HG03175 (cell line): ENCODE measurements around the gene CD8A.
A peak's percentile ranks its signal among the peaks of the same experiment; 100 is the strongest.

ENCODE experiments used
- ATAC-seq: cut with Tn5 transposase; IDR thresholded peaks from one replicate; pipeline ENCODE4 v1.9.1; 2021; ENCODE audit warnings: mild to moderate bottlenecking, moderate library complexity; ENCODE audit not compliant: unreplicated experiment

CD8A gene

GRCh38 chr2:86781363-86781762, 9.3 kb downstream of the CD8A start:
- ATAC-seq = no peak

DNA sequence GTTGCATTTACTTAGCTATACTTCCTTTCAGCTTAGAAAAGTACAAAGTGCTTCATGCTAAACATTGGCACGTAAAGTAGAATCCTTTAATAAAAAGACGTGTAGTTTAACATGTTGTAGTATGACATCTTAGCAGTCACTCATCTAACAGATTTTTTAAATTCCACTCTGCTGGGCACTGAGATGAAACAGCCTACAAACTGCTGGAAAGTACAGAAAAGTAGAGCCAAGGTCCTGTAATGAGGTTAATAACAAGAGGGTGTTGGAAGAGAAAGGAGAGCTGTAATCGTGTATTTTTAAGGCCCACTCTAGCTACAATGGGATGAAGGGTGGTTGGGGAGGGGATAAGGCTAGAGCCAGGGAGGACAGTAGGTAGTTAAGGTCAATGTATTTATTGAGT, 10.7 kb downstream of the CD8A start:
- ATAC-seq = no peak

GRCh38 chr2:86778957-86779356, 11.8 kb downstream of the CD8A start:
- ATAC-seq = no peak

- no peak for ATAC-seq
These were observed 14.2 kb downstream of the CD8A start for GRCh38 chr2:86776532-86776931.

DNA sequence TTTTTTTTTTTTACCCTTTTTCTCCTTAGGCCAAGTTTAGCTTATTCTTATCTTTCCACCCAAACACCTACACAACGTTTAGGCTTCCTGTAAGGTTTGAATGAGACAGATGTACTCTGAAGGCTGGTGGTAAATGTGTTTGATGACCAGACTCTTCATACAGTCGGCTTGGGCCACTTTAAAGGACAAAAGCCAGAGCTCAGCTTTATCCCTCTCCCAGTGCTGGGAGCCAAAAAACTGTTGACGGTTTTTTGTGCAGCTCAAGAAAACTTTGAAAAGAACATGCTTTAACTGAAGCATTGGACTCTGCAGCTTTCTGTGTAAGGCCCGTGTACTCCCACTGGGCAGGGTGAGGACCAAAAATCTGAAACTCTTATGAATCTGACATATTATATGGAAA, 15.4 kb downstream of the CD8A start:
- ATAC-seq = no peak

- ATAC-seq = no peak
These were observed 15.9 kb downstream of the CD8A start for GRCh38 chr2:86774862-86775261.

DNA sequence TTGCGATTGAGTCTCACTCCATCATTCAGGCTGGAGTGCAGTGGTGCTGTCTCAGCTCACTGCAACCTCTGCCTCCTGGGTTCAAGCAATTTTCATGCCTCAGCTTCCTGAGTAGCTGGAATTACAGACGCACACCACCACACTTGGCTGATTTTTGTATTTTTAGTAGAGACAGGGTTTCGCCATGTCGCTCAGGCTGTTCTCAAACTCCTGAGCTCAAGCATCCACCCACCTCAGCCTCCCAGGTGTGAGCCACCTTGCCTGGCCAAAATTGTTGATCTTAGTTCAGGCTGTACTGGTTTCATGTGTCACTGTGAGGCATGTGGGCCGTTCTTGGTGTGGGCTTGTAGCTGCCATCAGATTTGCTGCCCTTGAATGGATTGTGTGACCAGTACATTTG, 18.1 kb downstream of the CD8A start:
- no peak for ATAC-seq

- no peak for ATAC-seq
These were observed 19.9 kb downstream of the CD8A start for GRCh38 chr2:86770816-86771301.

DNA sequence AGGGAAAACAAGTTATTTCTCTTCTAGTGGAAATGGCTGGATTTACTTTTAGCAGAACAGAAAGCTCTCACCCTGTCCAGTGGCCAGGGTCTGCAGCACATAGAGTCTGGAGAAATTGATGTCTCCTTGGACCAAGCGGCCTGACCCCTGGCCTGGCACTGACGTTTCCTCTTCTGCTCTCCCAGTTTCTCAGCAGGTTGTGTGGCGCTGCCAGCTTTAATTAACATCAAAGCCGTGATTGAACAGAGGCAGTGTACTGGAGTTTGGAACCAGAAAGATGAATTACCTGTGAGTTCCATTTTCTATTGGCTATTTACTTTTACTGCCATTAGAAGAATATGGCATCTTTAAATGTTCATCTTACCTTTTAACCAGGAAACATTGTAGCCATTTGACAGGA, 20.9 kb downstream of the CD8A start:
- ATAC-seq = no peak

- no peak for ATAC-seq
These were observed 22.3 kb downstream of the CD8A start for GRCh38 chr2:86768189-86768949.

DNA sequence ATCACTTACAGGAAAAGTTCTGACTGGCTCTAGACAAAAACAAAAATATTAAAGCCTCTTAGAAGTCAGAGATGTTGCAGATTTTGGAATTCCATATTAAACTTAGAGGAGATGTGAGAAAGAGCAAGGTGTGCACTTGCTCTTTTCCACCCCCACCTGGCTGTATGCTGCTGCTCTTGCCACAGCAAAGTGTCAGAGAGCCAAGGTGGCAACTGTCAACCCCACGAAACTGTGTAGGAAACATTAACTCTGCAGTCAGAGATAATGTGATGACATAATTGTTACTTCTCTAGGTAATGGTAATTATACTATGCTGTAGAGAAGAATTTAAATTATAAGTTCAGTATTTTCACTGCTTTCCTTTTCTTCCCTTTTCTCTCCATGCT, 25.4 kb downstream of the CD8A start:
- ATAC-seq = no peak

DNA sequence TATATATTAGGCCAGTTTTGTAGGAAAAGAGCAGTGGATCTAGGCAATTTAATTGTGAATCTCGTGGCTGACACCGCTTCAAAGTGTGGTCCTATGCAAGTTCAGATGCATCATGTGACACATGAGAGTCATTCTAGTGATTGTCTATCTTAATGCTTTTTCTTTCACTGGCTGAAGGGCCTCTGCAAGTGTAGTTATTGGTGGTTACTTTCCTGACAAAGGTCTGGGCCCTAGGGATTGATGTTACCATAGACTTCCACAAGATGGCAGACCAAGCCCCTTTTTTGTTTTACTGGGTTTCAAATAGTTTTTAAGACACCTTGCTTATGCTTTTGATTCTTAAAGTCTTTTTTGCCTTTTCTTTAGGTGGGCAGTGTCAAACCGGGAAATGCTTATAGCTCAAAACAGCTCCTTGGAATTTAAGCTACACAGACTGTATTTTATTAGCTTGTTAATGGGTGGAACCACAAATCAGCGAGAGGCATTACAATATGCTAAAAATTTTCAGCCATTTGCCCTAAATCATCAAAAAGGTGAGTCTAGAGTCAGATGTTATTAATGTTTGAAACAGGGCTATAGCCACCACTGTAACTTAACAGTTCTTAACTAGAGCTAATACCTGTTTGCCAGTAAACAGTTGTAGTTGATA, 25.9 kb downstream of the CD8A start:
- peak; percentile 50 for ATAC-seq

- no peak for ATAC-seq
These were observed 30.3 kb downstream of the CD8A start for GRCh38 chr2:86760371-86760770.

DNA sequence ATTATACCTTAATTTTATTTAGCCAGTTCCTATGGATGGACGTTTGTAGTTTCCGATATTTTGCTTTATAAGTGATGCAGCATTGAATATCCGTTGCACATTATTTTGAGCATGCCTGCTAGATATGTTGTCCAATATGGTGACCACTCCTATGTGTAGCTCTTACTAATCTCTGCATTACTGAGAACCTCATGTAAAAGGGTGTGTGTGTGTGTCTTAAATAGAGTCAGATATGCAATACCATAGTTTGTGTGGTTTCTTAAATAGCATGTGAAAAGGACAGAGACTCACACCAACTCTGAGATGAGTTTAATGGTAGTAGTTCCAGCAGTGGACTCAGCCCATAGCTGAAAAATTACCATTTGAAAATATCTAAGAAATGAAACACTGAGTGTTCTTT, 32.3 kb downstream of the CD8A start:
- ATAC-seq = no peak

DNA sequence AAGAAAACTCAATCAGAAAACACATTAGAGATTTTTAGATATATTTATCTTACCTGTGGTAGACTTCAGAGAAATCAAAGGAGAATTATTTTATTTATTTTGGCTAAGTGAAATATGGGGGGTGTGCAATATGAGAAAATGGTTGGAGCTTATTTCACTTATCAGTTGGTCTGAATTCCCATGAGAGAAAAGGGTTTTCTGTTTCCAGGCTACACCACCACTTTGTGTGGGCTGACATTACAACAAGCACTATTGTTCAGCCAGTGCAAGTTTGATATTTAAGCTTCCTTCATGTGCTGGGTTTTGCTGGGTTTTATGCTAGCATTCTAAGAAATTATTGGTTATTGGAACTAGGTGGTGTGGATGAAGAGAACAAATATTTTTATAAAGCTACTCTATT, 37.1 kb downstream of the CD8A start:
- ATAC-seq = no peak

DNA sequence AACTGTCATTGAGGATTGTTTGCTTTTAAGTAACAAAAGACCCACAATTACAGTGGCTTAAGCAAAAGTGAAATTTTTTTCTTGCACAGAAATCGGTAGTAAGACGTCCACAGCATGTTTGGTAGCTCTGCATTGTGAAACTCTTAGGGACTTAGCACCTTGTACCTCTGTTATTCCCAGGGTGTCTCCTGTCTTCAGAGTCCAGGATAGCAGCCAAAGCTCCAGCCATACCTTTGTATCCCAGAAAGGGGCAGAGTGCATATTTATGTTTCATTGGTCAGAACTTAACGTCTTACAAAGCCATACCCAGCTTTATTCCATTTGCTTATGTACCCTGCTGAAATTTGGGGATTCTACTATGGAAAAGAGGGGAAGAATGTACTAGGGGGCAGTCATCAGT, 37.8 kb downstream of the CD8A start:
- no peak for ATAC-seq

- no peak for ATAC-seq
These were observed 38.9 kb downstream of the CD8A start for GRCh38 chr2:86751778-86752177.

GRCh38 chr2:86750240-86750839, 40.4 kb downstream of the CD8A start:
- ATAC-seq = no peak

DNA sequence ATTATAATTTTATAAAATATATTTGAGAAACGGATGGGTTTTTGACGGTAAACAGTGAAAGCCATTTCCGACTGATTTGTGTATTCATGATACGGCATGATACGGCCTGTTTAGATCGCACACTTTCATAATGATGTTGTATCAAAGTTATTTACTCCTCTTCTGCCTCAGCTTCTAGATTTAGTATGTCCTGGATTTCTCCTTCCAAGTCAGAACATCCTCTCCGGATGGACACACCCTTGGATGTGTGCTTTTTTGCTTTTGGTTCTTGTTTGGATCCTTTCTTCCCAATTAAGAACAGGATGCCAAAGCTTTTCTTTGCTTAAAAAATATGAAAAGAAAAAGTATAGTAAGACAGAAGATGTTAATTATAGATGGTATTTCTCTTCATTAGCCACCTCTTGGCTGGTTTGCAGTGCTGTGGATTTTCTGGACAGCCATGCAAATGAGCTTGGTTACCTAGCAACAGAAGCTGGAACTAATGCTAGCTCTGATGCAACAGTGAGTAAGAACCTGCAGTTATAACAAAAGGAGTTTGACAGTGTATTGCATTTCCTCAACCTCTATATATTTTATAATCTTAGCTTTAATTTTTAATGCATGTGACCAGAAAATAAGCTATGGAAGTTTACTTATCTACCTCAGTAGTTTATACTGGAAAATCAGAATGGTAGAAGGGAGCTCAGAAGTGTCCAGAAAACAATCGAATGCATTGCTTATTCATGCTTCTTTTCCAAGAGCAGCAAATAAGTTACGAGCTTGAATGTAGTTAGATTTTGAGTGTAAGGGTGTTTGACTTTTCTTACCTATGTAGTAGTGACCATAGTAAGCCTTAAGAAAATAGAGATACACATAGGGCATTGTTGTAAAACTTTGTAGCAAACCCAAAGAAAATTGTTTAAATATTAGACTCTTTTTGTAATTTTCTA, 42.7 kb downstream of the CD8A start:
- ATAC-seq = peak; percentile 77

DNA sequence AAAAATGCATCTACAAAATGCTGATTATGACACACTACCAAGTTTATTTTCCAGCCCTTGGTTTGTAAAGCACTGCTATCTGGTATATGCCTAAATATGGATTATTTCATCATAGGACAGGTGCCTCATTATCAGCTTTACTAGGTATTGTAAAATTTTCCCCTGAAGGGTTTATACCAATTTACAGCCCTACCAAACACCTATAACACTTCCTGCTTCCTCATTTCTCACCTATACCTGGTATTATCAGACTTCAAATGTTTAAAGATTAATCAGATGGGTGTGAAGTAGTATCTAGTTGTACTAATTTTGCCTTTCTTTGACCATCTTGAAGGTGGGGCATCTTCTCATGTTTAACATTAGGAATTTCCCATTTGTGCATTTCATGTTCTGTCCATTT, 43.8 kb downstream of the CD8A start:
- no peak for ATAC-seq

DNA sequence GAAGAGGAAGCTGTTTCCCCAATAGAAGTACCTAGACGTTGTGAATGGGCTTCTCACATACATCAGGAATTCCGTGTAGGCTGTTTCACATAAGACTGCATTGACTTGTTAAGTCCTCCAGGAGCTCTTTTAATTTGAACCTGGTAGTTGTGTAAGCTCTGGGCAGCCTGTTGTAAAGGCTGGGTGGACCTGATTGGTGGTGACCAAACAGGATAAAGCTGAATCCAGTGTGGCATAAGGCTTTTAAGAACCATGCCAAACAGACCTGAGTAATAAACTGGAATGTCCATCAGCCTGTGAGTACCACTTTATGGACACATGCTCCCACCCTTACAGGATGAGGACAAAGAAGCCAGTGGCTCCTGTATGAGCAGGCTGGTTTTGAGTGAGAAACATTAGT, 46.6 kb downstream of the CD8A start:
- no peak for ATAC-seq
